DND-41 (cell line): ENCODE data around the gene FOSL1.

Experiments used
- ATAC-seq: fragments of 200-7000 bp; cut with Tn5 transposase; 3 replicates; pipeline ENCODE4 v1.9.1; 2021; ENCODE audit warnings: low read depth; ENCODE audit not compliant: insufficient read depth
- DNase-seq: peaks from one replicate; pipeline ENCODE4 v3.0.0-alpha.2; 2020
- H2AFZ ChIP-seq: 2 replicates; pipeline ENCODE4 v1.6.0; 2012; ENCODE audit warnings: low read depth, low read length
- H3K27ac ChIP-seq: 2 replicates; pipeline ENCODE4 v1.5.1; 2012; ENCODE audit warnings: low read length, inconsistent platforms
- H3K27me3 ChIP-seq: fragments of 200-600 bp; sonication (generic); 2 replicates; pipeline ENCODE4 v1.6.0; 2012; ENCODE audit warnings: low read length, mild to moderate bottlenecking, inconsistent platforms; ENCODE audit not compliant: insufficient read depth, poor library complexity
- H3K36me3 ChIP-seq: 2 replicates; pipeline ENCODE4 v1.5.1; 2012; ENCODE audit warnings: low read length, inconsistent platforms; ENCODE audit not compliant: insufficient read depth
- H3K4me1 ChIP-seq: 2 replicates; pipeline ENCODE4 v1.5.1; 2012; ENCODE audit warnings: mild to moderate bottlenecking, low read length; ENCODE audit not compliant: insufficient read depth
- H3K4me2 ChIP-seq: 2 replicates; pipeline ENCODE4 v1.6.0; 2012; ENCODE audit warnings: mild to moderate bottlenecking, moderate library complexity, low read length, inconsistent platforms; ENCODE audit not compliant: insufficient read depth
- H3K4me3 ChIP-seq, 2 experiments: fragments of 200-600 bp in 1 of 2; shearing (Covaris generic) in 1 of 2; 2 replicates each; pipeline ENCODE4 v1.5.1; 2012 to 2016; ENCODE audit warnings: inconsistent platforms in 2 of 2, low read length in 2 of 2, mild to moderate bottlenecking in 2 of 2, low read depth in 1 of 2, moderate library complexity in 1 of 2
- H3K79me2 ChIP-seq: 2 replicates; pipeline ENCODE4 v1.6.0; 2012; ENCODE audit warnings: low read length, inconsistent platforms; ENCODE audit not compliant: insufficient read depth
- H3K9ac ChIP-seq: 2 replicates; pipeline ENCODE4 v1.6.0; 2012; ENCODE audit warnings: low read depth, mild to moderate bottlenecking, inconsistent platforms, low read length, moderate library complexity
- H3K9me3 ChIP-seq: 2 replicates; pipeline ENCODE4 v1.5.1; 2012; ENCODE audit warnings: low read length, moderate library complexity, mild to moderate bottlenecking, inconsistent platforms; ENCODE audit not compliant: insufficient read depth, severe bottlenecking
- H4K20me1 ChIP-seq: 2 replicates; pipeline ENCODE4 v1.6.0; 2012; ENCODE audit warnings: low read length; ENCODE audit not compliant: insufficient read depth
- CTCF ChIP-seq: IDR thresholded peaks from 2 replicates; pipeline ENCODE4 v1.5.1; 2012; ENCODE audit warnings: borderline replicate concordance, low read length, moderate library complexity, mild to moderate bottlenecking; ENCODE audit not compliant: poor library complexity, severe bottlenecking; ENCODE audit errors: extremely low read depth
- EZH2 ChIP-seq: IDR thresholded peaks from 3 replicates; pipeline ENCODE4 v1.6.1; 2012; ENCODE audit warnings: borderline replicate concordance, low read depth, mild to moderate bottlenecking, moderate library complexity, low read length, inconsistent platforms; ENCODE audit not compliant: severe bottlenecking

The FOSL1 gene

GRCh38 chr11:65931773-65932557, 31.8 kb upstream of the FOSL1 start:
- no peaks in the 10 kb centered on the region for H3K27me3 ChIP-seq
- H3K27ac ChIP-seq = no peak overlapping the region
- no peaks in the 10 kb centered on the region for H3K9me3 ChIP-seq
- peaks cover 29% of the 10 kb centered on the region for H3K4me1 ChIP-seq
- no peak overlapping the region for H3K4me3 ChIP-seq
- TF ChIP-seq CTCF = peak; percentile 31
- no peak for TF ChIP-seq EZH2
- no peaks in the 10 kb centered on the region for H3K36me3 ChIP-seq
- H3K79me2 ChIP-seq = no peaks in the 10 kb centered on the region
- H2AFZ ChIP-seq = 0 out of 2 replicates have a peak overlapping the region, but pooled peaks have one; percentile 47
- DNase-seq (no peak), ATAC-seq (no peak)
- no peak overlapping the region for H3K4me2 ChIP-seq
- no peaks in the 10 kb centered on the region for H4K20me1 ChIP-seq
- no peak overlapping the region for H3K9ac ChIP-seq

GRCh38 chr11:65928667-65929066, 28.5 kb upstream of the FOSL1 start:
- Histone ChIP-seq H3K4me3 (peak overlapping the region in 1 of 2 experiments; percentile 49; a peak in 1 of 4 replicates), H3K27ac (peak overlapping the region; percentile 90), H3K4me2 (peak overlapping the region; percentile 65), H3K9me3 (no peaks in the 10 kb centered on the region), H2AFZ (peak overlapping the region; percentile 82), H3K36me3 (no peaks in the 10 kb centered on the region), H4K20me1 (no peaks in the 10 kb centered on the region), H3K27me3 (no peaks in the 10 kb centered on the region), H3K9ac (peak overlapping the region; percentile 59), H3K4me1 (peaks cover 30% of the 10 kb centered on the region), H3K79me2 (no peaks in the 10 kb centered on the region)
- ATAC-seq (no peak), DNase-seq (no peak)
- TF ChIP-seq EZH2 (no peak), CTCF (no peak)

- TF ChIP-seq EZH2 (no peak), CTCF (peak; percentile 10)
- H3K9ac ChIP-seq = peak overlapping the region; percentile 59
- no peaks in the 10 kb centered on the region for H3K27me3 ChIP-seq
- peaks cover 30% of the 10 kb centered on the region for H3K4me1 ChIP-seq
- H3K9me3 ChIP-seq = no peaks in the 10 kb centered on the region
- DNase-seq (peak; percentile 94), ATAC-seq (peak; percentile 90)
- peak overlapping the region in 1 of 2 experiments; percentile 49; a peak in 2 of 4 replicates for H3K4me3 ChIP-seq
- peak overlapping the region; percentile 90 for H3K27ac ChIP-seq
- no peaks in the 10 kb centered on the region for H3K79me2 ChIP-seq
- no peaks in the 10 kb centered on the region for H4K20me1 ChIP-seq
- peaks cover 4% of the 10 kb centered on the region for H3K36me3 ChIP-seq
- peak overlapping the region; percentile 82 for H2AFZ ChIP-seq
- peak overlapping the region; percentile 65 for H3K4me2 ChIP-seq
Measured at GRCh38 chr11:65927904-65928397, 27.8 kb upstream of the FOSL1 start.
